Activated T-helper 17 cell treated with anti-CD3 and anti-CD28 coated beads, Interleukin-2, amount 50 U/mL, for 72 hours (primary cell): ENCODE data around the gene NR0B1. TPM values are rescaled to one million over a fixed set of nuclear protein-coding genes. Genes with fewer than 3 reads are reported as not detected.

Source experiments
- ATAC-seq: fragments of 150-1000 bp; cut with Tn5 transposase; replicated peaks from 2 replicates; pipeline ENCODE4 v1.10.0; 2021; ENCODE audit warnings: mild to moderate bottlenecking, moderate library complexity
- H3K27ac Mint-ChIP-seq: one replicate; pipeline ENCODE4 v1.8.0; 2022; ENCODE audit warnings: mixed read lengths
- H3K27me3 Mint-ChIP-seq: one replicate; pipeline ENCODE4 v1.8.0; 2022; ENCODE audit warnings: mixed read lengths
- H3K36me3 Mint-ChIP-seq: one replicate; pipeline ENCODE4 v1.8.0; 2022; ENCODE audit warnings: low read depth, mild to moderate bottlenecking, mixed read lengths
- H3K4me1 Mint-ChIP-seq: one replicate; pipeline ENCODE4 v1.8.0; 2022; ENCODE audit warnings: mixed read lengths
- H3K4me3 Mint-ChIP-seq: one replicate; pipeline ENCODE4 v1.8.0; 2022; ENCODE audit warnings: mild to moderate bottlenecking, mixed read lengths
- H3K9me3 Mint-ChIP-seq: one replicate; pipeline ENCODE4 v1.8.0; 2022; ENCODE audit warnings: mixed read lengths
- total RNA-seq, 2 donors: library from RNA; stranded (reverse); gene quantifications; one replicate each; pipeline ENCODE4 v1.2.3, GENCODE V29; 2022

Gene NR0B1, protein sequence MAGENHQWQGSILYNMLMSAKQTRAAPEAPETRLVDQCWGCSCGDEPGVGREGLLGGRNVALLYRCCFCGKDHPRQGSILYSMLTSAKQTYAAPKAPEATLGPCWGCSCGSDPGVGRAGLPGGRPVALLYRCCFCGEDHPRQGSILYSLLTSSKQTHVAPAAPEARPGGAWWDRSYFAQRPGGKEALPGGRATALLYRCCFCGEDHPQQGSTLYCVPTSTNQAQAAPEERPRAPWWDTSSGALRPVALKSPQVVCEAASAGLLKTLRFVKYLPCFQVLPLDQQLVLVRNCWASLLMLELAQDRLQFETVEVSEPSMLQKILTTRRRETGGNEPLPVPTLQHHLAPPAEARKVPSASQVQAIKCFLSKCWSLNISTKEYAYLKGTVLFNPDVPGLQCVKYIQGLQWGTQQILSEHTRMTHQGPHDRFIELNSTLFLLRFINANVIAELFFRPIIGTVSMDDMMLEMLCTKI
- not detected for total RNA-seq

- Mint-ChIP-seq H3K27me3 (peaks cover 3% of the 10 kb centered on the region), H3K4me3 (no peak within 1 kb of the TSS), H3K27ac (no peak within 1 kb of the TSS), H3K9me3 (no peaks in the 10 kb centered on the region), H3K36me3 (no peaks in the 10 kb centered on the region), H3K4me1 (no peaks in the 10 kb centered on the region)
- ATAC-seq = no peak
These were observed at the start of gene NR0B1 for GRCh38 chrX:30309139-30309571. TSS of gene NR0B1 (minus strand) at chrX:30309390. CDS start at chrX:30309363, 27 bp downstream.

- no peak overlapping the region for H3K27ac Mint-ChIP-seq
- H3K27me3 Mint-ChIP-seq = no peaks in the 10 kb centered on the region
- no peaks in the 10 kb centered on the region for H3K9me3 Mint-ChIP-seq
- H3K4me3 Mint-ChIP-seq = no peak overlapping the region
- H3K36me3 Mint-ChIP-seq = no peaks in the 10 kb centered on the region
- no peak for ATAC-seq
- H3K4me1 Mint-ChIP-seq = no peaks in the 10 kb centered on the region
These were observed 40.8 kb upstream of the NR0B1 start for GRCh38 chrX:30349946-30350345.

- Mint-ChIP-seq H3K27me3 (no peaks in the 10 kb centered on the region), H3K27ac (no peak overlapping the region), H3K36me3 (no peaks in the 10 kb centered on the region), H3K4me3 (no peak overlapping the region), H3K4me1 (no peaks in the 10 kb centered on the region), H3K9me3 (no peaks in the 10 kb centered on the region)
- ATAC-seq = no peak
These were observed 34.0 kb upstream of the NR0B1 start for GRCh38 chrX:30343206-30343605.

DNA sequence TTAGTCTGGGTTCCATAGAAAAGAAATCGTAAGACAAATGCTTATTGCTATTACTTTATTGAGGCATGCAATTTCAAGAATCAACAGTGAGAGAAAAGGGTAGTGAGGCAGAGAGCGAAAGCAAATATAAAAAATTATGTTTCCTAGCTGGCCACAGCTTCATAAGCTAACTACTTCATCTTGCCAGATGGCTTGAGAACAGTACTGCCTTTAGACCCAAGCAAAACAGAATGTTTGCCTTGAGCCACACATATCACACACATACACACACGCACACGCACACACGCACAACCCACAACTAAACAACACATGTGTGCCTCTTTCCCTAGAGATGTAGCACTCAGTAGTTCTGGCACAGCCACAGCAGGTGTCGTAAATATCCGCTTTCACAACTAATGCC lies 31.6 kb upstream of the NR0B1 start:
- no peaks in the 10 kb centered on the region for H3K4me1 Mint-ChIP-seq
- no peak overlapping the region for H3K4me3 Mint-ChIP-seq
- no peaks in the 10 kb centered on the region for H3K27me3 Mint-ChIP-seq
- no peaks in the 10 kb centered on the region for H3K9me3 Mint-ChIP-seq
- ATAC-seq = no peak
- H3K27ac Mint-ChIP-seq = no peak overlapping the region
- H3K36me3 Mint-ChIP-seq = no peaks in the 10 kb centered on the region

- ATAC-seq = no peak
- Mint-ChIP-seq H3K27ac (no peak overlapping the region), H3K9me3 (no peaks in the 10 kb centered on the region), H3K27me3 (peaks cover 4% of the 10 kb centered on the region), H3K4me3 (no peak overlapping the region), H3K4me1 (no peaks in the 10 kb centered on the region), H3K36me3 (no peaks in the 10 kb centered on the region)
These were observed 18.6 kb upstream of the NR0B1 start for GRCh38 chrX:30327762-30328161.

- Mint-ChIP-seq H3K4me1 (no peaks in the 10 kb centered on the region), H3K27ac (no peak overlapping the region), H3K4me3 (no peak overlapping the region), H3K27me3 (no peaks in the 10 kb centered on the region), H3K9me3 (no peaks in the 10 kb centered on the region), H3K36me3 (no peaks in the 10 kb centered on the region)
- no peak for ATAC-seq
These were observed 8.1 kb upstream of the NR0B1 start for GRCh38 chrX:30317308-30317707.

DNA sequence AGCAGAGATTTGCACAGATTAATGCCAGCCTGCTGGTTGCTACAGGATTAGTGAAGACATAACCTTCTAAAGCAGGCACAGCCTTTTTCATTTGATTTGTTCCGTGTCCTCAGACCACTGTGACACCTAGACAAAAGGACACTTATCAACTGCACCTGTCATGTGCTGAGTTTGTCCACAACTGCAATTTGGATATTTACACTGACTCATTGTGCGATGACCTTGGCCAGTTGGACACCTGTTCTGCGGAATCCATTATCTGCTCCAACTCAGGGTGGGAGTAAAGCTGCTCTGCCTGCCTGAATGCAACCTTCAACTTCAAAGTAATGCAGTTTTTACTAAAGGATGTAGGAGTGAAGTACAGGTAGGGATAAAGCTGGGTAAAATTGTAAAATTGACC lies 4.1 kb upstream of the NR0B1 start:
- Mint-ChIP-seq H3K27ac (no peak overlapping the region), H3K36me3 (no peaks in the 10 kb centered on the region), H3K27me3 (peaks cover 3% of the 10 kb centered on the region), H3K9me3 (no peaks in the 10 kb centered on the region), H3K4me1 (no peaks in the 10 kb centered on the region), H3K4me3 (no peak overlapping the region)
- ATAC-seq = no peak

DNA sequence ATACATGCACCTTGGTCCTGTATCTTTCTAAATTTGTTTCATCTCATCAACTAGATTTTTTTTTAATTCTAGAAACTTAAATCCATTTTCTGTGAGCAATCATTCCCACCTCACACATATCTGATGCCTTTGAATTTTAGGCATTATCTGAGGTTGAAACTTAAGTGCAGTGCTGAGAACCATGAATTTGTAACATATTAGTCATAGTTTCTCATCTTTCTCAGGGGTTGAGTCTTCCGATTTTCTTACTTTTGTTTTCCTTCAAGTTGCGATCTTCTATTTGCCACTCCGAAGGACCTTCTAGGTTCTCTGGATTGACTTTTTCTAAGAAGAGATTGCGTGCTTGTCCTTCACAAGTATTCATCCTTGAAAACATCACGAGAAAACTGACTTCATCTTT lies 3.7 kb upstream of the NR0B1 start:
- Mint-ChIP-seq H3K4me3 (no peak overlapping the region), H3K27me3 (peaks cover 3% of the 10 kb centered on the region), H3K27ac (no peak overlapping the region), H3K9me3 (no peaks in the 10 kb centered on the region), H3K36me3 (no peaks in the 10 kb centered on the region), H3K4me1 (no peaks in the 10 kb centered on the region)
- no peak for ATAC-seq

DNA sequence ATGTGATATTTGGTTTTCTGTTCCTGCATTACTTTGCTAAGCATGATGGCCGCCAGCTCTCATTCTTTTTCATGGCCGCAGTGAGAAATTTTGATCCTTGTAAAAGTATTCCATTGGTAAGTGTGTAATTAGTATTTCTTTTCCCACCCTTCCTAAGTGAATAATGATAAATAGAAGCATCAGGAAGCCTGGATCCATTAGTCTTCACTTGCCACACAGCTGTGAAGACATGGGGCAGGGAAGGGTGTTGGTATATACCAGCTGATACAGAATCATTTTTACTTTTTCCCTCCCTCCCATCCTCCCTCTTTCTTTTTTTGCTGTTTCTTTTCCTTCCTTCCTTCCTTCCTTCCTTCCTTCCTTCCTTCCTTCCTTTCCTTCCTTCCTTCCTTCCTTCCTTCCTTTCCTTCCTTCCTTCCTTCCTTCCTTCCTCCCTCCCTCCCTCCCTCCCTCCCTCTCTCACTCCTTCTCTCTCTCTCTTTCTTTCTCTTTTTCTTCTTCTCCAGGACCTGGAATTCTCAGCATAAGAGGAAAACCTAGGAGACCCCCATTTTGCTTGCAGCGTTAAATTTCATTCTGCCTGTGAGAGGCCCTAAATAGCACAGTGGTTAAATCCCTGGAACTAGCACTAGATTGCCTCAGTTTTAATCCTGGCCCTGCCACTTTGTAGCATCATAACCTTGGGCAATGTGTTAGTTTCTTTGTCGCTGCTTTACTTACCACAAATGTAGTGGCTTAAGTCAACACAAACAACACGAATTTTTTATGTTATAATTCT lies 1.4 kb upstream of the NR0B1 start:
- Mint-ChIP-seq H3K36me3 (no peaks in the 10 kb centered on the region), H3K4me3 (no peak overlapping the region), H3K27me3 (peaks cover 3% of the 10 kb centered on the region), H3K27ac (no peak overlapping the region), H3K9me3 (no peaks in the 10 kb centered on the region), H3K4me1 (no peaks in the 10 kb centered on the region)
- ATAC-seq = no peak

DNA sequence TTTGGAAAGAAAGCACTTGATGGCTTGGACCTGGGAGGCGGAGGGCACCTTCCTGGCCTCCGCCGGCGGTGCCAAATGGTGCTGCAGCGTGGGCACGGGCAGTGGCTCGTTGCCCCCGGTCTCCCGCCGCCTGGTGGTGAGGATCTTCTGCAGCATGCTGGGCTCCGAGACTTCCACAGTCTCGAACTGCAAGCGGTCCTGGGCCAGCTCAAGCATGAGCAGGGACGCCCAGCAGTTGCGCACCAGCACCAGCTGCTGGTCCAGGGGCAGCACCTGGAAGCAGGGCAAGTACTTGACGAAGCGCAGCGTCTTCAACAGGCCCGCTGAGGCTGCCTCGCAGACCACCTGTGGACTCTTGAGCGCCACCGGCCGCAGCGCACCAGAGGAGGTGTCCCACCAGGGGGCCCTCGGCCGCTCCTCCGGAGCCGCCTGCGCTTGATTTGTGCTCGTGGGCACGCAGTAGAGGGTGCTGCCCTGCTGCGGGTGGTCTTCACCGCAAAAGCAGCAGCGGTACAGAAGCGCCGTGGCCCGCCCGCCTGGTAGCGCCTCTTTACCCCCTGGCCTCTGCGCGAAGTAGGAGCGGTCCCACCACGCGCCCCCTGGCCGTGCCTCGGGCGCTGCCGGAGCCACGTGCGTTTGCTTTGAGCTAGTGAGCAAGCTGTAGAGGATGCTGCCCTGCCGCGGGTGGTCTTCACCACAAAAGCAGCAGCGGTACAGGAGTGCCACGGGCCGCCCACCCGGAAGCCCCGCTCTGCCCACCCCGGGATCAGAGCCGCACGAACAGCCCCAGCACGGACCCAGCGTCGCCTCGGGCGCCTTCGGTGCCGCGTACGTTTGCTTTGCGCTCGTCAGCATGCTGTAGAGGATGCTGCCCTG lies 689 bp downstream of the NR0B1 start:
- peaks cover 3% of the 10 kb centered on the region for H3K27me3 Mint-ChIP-seq
- no peak overlapping the region for H3K4me3 Mint-ChIP-seq
- H3K27ac Mint-ChIP-seq = no peak overlapping the region
- no peaks in the 10 kb centered on the region for H3K4me1 Mint-ChIP-seq
- no peak for ATAC-seq
- no peaks in the 10 kb centered on the region for H3K9me3 Mint-ChIP-seq
- no peaks in the 10 kb centered on the region for H3K36me3 Mint-ChIP-seq

GRCh38 chrX:30307466-30307865 lies 1.7 kb downstream of the NR0B1 start:
- peaks cover 3% of the 10 kb centered on the region for H3K27me3 Mint-ChIP-seq

GRCh38 chrX:30304866-30305265 lies 4.3 kb downstream of the NR0B1 start:
- no peak overlapping the region for H3K4me3 Mint-ChIP-seq
- no peaks in the 10 kb centered on the region for H3K9me3 Mint-ChIP-seq
- ATAC-seq = no peak
- no peak overlapping the region for H3K27ac Mint-ChIP-seq
- H3K4me1 Mint-ChIP-seq = no peaks in the 10 kb centered on the region
- no peaks in the 10 kb centered on the region for H3K36me3 Mint-ChIP-seq
- H3K27me3 Mint-ChIP-seq = peaks cover 3% of the 10 kb centered on the region

More at GRCh38 chrX:30307466-30307865, 1.7 kb downstream of the NR0B1 start:
- no peaks in the 10 kb centered on the region for H3K9me3 Mint-ChIP-seq
- no peaks in the 10 kb centered on the region for H3K36me3 Mint-ChIP-seq
- ATAC-seq = no peak
- no peaks in the 10 kb centered on the region for H3K4me1 Mint-ChIP-seq
- H3K27ac Mint-ChIP-seq = no peak overlapping the region
- H3K4me3 Mint-ChIP-seq = no peak overlapping the region

- H3K4me1 Mint-ChIP-seq = no peaks in the 10 kb centered on the region
- no peaks in the 10 kb centered on the region for H3K36me3 Mint-ChIP-seq
- H3K9me3 Mint-ChIP-seq = no peaks in the 10 kb centered on the region
- H3K27ac Mint-ChIP-seq = no peak overlapping the region
- no peak overlapping the region for H3K4me3 Mint-ChIP-seq
- no peaks in the 10 kb centered on the region for H3K27me3 Mint-ChIP-seq
- no peak for ATAC-seq
These were observed 6.2 kb downstream of the NR0B1 start for GRCh38 chrX:30302956-30303355.

DNA sequence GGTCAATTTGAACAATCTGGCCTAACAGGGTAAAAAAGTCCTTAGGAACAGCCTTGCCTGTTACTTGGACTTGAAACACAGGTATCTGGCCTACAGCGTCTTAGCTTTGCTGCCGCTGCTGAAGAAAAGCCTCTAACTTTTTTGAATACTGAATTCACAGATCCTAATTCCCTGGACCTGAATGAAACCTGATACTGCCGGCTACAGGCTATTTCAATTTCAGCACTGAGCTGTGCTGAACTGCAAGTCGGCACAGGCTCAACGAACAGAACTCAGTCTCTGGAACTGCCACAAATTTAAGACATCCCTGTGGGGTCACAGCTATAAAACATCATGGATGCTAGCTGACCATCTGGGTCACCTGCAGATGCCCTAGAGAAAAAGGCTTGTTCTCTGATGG lies 7.2 kb downstream of the NR0B1 start:
- ATAC-seq = no peak
- Mint-ChIP-seq H3K4me3 (no peak overlapping the region), H3K4me1 (no peaks in the 10 kb centered on the region), H3K36me3 (no peaks in the 10 kb centered on the region), H3K27me3 (no peaks in the 10 kb centered on the region), H3K27ac (no peak overlapping the region), H3K9me3 (no peaks in the 10 kb centered on the region)
